Glutamatergic neuron (in vitro differentiated cells): ENCODE results near the gene ISG20. TPM values are rescaled to one million over a fixed set of nuclear protein-coding genes. Genes with fewer than 3 reads are reported as not detected.

Source experiments
- DNase-seq: peaks from one replicate; pipeline ENCODE4 v3.0.0; 2022
- H3K27ac Mint-ChIP-seq: one replicate; pipeline ENCODE4 v1.8.0; 2020; ENCODE audit warnings: mild to moderate bottlenecking, mixed read lengths, inconsistent platforms; ENCODE audit not compliant: unreplicated experiment
- H3K27me3 Mint-ChIP-seq: one replicate; pipeline ENCODE4 v1.8.0; 2020; ENCODE audit warnings: mild to moderate bottlenecking, moderate library complexity, mixed read lengths, inconsistent platforms; ENCODE audit not compliant: unreplicated experiment
- H3K36me3 Mint-ChIP-seq: one replicate; pipeline ENCODE4 v1.8.0; 2020; ENCODE audit warnings: mild to moderate bottlenecking, mixed read lengths, inconsistent platforms; ENCODE audit not compliant: unreplicated experiment
- H3K4me1 Mint-ChIP-seq: one replicate; pipeline ENCODE4 v1.8.0; 2020; ENCODE audit warnings: mild to moderate bottlenecking, low read depth, mixed read lengths, inconsistent platforms; ENCODE audit not compliant: unreplicated experiment
- H3K4me3 Mint-ChIP-seq: one replicate; pipeline ENCODE4 v1.8.0; 2020; ENCODE audit warnings: mild to moderate bottlenecking, mixed read lengths, inconsistent platforms; ENCODE audit not compliant: unreplicated experiment
- H3K9me3 Mint-ChIP-seq: one replicate; pipeline ENCODE4 v1.8.0; 2020; ENCODE audit warnings: mild to moderate bottlenecking, moderate library complexity, mixed read lengths, inconsistent platforms; ENCODE audit not compliant: unreplicated experiment
- CTCF ChIP-seq: fragments of 200-600 bp; sonication (generic); IDR thresholded peaks from one replicate; pipeline ENCODE4 v1.5.0; 2021; ENCODE audit not compliant: partially characterized antibody, unreplicated experiment
- total RNA-seq: library from RNA; stranded (reverse); fragmentation: NEBNext Ultra II Directional; extraction: Animal tissue kit (Norgen Biotek cat#: 25700); gene quantifications from one replicate; pipeline ENCODE4 v1.2.1, GENCODE V29; 2021; ENCODE audit not compliant: unreplicated experiment

ISG20 gene
- total RNA-seq, 1 donor from 2014 or later, result 1.1 TPM

GRCh38 chr15:88696254-88696653 lies 57.4 kb downstream of the ISG20 start:
- no peaks in the 10 kb centered on the region for H3K9me3 Mint-ChIP-seq

GRCh38 chr15:88697276-88697675 lies 58.5 kb downstream of the ISG20 start:
- Mint-ChIP-seq H3K9me3 (no peaks in the 10 kb centered on the region), H3K27ac (no peak overlapping the region), H3K27me3 (peaks cover 8% of the 10 kb centered on the region), H3K4me1 (no peaks in the 10 kb centered on the region), H3K36me3 (peaks cover 8% of the 10 kb centered on the region), H3K4me3 (no peak overlapping the region)
- no peak for TF ChIP-seq CTCF
- no peak for DNase-seq

More at GRCh38 chr15:88696254-88696653, 57.4 kb downstream of the ISG20 start:
- no peak for TF ChIP-seq CTCF
- no peak overlapping the region for H3K27ac Mint-ChIP-seq
- H3K27me3 Mint-ChIP-seq, result peaks cover 8% of the 10 kb centered on the region
- peaks cover 8% of the 10 kb centered on the region for H3K36me3 Mint-ChIP-seq
- no peak for DNase-seq
- no peak overlapping the region for H3K4me3 Mint-ChIP-seq
- no peaks in the 10 kb centered on the region for H3K4me1 Mint-ChIP-seq

GRCh38 chr15:88699861-88700260 lies 61.0 kb downstream of the ISG20 start:
- Mint-ChIP-seq H3K4me3 (no peak overlapping the region), H3K27me3 (peaks cover 8% of the 10 kb centered on the region), H3K9me3 (no peaks in the 10 kb centered on the region), H3K27ac (no peak overlapping the region), H3K4me1 (peaks cover 5% of the 10 kb centered on the region), H3K36me3 (peaks cover 4% of the 10 kb centered on the region)
- no peak for DNase-seq
- TF ChIP-seq CTCF, result no peak

- TF ChIP-seq CTCF, result no peak
- Mint-ChIP-seq H3K4me3 (no peak overlapping the region), H3K4me1 (peaks cover 5% of the 10 kb centered on the region), H3K27me3 (peaks cover 10% of the 10 kb centered on the region), H3K36me3 (peaks cover 4% of the 10 kb centered on the region), H3K9me3 (peaks cover under 1% of the 10 kb centered on the region), H3K27ac (no peak overlapping the region)
- DNase-seq, result no peak
Observed at GRCh38 chr15:88700716-88701115, 61.9 kb downstream of the ISG20 start.

- H3K36me3 Mint-ChIP-seq, result peaks cover 4% of the 10 kb centered on the region
- DNase-seq, result no peak
- H3K9me3 Mint-ChIP-seq, result peaks cover 5% of the 10 kb centered on the region
- peaks cover 15% of the 10 kb centered on the region for H3K27me3 Mint-ChIP-seq
- peaks cover 8% of the 10 kb centered on the region for H3K4me1 Mint-ChIP-seq
- TF ChIP-seq CTCF, result no peak
- H3K27ac Mint-ChIP-seq, result no peak overlapping the region
- H3K4me3 Mint-ChIP-seq, result no peak overlapping the region
Observed at GRCh38 chr15:88701561-88702095, 62.8 kb downstream of the ISG20 start.
